HepG2 (cell line): ENCODE measurements around the gene HS6ST1. TPM values are rescaled to one million over a fixed set of nuclear protein-coding genes. Genes with fewer than 3 reads are reported as not detected.

Experiments used
- ISL2 ChIP-seq: sonication (generic); formaldehyde crosslinking; IDR thresholded peaks from 2 replicates; pipeline ENCODE4 v1.5.0; 2020; ENCODE audit warnings: missing genetic modification reagents
- ZNF615 ChIP-seq: sonication (generic); formaldehyde crosslinking; IDR thresholded peaks from 2 replicates; pipeline ENCODE4 v1.5.0; 2020; ENCODE audit warnings: mild to moderate bottlenecking, missing genetic modification reagents, borderline replicate concordance
- polyA plus RNA-seq, 8 experiments: library from polyadenylated mRNA; depleted of rRNA in 3 of 8; stranded (reverse) in 7 of 8; unstranded in 1 of 8; fragments of >200 nt; fragmentation: Illumina TruSeq in 4 of 8; extraction: Trizol in 4 of 8; gene quantifications; 2 replicates each; pipeline versions ENCODE4 v1.2.1 to v1.2.3, GENCODE V29; 2011 to 2016; ENCODE audit warnings: low read depth in 4 of 8, missing spikeins in 1 of 8, mixed read lengths in 1 of 8; ENCODE audit not compliant: insufficient read depth in 1 of 8
- total RNA-seq, 5 experiments: library from RNA; depleted of rRNA; stranded (reverse); fragments of >200 nt; fragmentation: Illumina TruSeq; extraction: Trizol; gene quantifications; 2 replicates each; pipeline ENCODE4 v1.2.3, GENCODE V29; 2016; ENCODE audit warnings: low read depth in 1 of 5
- TF ChIP-seq, protein P1 (sequence below): sonication (generic); formaldehyde crosslinking; IDR thresholded peaks from 2 replicates; pipeline ENCODE4 v1.4.0; 2020; ENCODE audit warnings: missing genetic modification reagents
- TF ChIP-seq, protein P2 (sequence below): sonication (generic); formaldehyde crosslinking; IDR thresholded peaks from 2 replicates; pipeline ENCODE4 v1.4.0; 2020; ENCODE audit warnings: missing genetic modification reagents
- TF ChIP-seq, protein P3 (sequence below): sonication (generic); formaldehyde crosslinking; IDR thresholded peaks from 2 replicates; pipeline ENCODE4 v1.4.0; 2020; ENCODE audit warnings: missing genetic modification reagents

Gene HS6ST1
- total and polyA plus RNA-seq, 2 of the 13 experiments (the other 11 are each of a cell fraction or from before 2014, with no cell fraction given), result 34.5 to 84.6 TPM

DNA sequence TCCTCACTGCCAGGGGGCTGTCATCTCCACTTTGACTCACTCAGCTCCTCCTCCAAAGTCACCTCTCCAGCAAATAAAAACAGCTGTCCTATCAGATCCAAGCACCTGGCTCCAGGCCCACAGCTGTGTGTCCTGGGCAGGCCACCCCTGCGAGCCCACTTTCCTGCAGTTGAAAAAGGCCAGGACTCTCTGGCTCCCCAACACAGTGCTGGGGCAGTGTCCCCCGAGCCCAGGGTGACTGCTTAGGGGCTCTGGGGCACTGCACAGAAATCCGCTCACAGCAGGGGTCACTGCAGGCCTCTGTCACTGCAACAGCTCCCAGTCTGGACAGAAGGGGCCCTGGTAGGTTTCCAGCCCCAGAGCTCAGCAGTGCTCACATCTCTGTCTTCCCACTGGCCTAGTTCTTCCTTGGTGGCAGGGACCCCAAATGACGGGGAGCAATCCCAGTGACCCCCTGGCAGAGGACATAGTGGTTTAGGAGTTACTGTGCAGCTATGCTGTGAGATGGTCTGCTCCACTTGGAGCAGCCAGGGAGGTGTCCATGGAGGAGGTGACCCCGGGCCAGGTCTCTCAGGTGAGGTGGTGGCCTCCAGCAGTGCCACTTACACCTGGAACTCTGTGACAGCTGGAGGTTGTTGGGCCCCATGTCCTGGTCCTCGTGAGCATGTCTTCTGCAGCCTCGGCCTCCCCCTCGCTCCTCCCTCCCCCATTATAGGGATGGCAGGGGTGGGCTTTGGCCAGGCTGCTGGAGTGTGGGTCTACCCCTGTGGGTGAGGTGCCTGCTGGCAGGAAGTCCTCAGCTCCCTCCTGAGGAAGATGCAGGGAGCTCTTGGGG lies 35.5 kb downstream of the HS6ST1 start (continued):
- TF ChIP-seq, protein P1, sequence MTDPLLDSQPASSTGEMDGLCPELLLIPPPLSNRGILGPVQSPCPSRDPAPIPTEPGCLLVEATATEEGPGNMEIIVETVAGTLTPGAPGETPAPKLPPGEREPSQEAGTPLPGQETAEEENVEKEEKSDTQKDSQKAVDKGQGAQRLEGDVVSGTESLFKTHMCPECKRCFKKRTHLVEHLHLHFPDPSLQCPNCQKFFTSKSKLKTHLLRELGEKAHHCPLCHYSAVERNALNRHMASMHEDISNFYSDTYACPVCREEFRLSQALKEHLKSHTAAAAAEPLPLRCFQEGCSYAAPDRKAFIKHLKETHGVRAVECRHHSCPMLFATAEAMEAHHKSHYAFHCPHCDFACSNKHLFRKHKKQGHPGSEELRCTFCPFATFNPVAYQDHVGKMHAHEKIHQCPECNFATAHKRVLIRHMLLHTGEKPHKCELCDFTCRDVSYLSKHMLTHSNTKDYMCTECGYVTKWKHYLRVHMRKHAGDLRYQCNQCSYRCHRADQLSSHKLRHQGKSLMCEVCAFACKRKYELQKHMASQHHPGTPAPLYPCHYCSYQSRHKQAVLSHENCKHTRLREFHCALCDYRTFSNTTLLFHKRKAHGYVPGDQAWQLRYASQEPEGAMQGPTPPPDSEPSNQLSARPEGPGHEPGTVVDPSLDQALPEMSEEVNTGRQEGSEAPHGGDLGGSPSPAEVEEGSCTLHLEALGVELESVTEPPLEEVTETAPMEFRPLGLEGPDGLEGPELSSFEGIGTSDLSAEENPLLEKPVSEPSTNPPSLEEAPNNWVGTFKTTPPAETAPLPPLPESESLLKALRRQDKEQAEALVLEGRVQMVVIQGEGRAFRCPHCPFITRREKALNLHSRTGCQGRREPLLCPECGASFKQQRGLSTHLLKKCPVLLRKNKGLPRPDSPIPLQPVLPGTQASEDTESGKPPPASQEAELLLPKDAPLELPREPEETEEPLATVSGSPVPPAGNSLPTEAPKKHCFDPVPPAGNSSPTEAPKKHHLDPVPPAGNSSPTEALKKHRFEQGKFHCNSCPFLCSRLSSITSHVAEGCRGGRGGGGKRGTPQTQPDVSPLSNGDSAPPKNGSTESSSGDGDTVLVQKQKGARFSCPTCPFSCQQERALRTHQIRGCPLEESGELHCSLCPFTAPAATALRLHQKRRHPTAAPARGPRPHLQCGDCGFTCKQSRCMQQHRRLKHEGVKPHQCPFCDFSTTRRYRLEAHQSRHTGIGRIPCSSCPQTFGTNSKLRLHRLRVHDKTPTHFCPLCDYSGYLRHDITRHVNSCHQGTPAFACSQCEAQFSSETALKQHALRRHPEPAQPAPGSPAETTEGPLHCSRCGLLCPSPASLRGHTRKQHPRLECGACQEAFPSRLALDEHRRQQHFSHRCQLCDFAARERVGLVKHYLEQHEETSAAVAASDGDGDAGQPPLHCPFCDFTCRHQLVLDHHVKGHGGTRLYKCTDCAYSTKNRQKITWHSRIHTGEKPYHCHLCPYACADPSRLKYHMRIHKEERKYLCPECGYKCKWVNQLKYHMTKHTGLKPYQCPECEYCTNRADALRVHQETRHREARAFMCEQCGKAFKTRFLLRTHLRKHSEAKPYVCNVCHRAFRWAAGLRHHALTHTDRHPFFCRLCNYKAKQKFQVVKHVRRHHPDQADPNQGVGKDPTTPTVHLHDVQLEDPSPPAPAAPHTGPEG (CRISPR knock-in tag), result peak; percentile 79; the same call in 1 of the 2 replicates
- TF ChIP-seq, protein P2, sequence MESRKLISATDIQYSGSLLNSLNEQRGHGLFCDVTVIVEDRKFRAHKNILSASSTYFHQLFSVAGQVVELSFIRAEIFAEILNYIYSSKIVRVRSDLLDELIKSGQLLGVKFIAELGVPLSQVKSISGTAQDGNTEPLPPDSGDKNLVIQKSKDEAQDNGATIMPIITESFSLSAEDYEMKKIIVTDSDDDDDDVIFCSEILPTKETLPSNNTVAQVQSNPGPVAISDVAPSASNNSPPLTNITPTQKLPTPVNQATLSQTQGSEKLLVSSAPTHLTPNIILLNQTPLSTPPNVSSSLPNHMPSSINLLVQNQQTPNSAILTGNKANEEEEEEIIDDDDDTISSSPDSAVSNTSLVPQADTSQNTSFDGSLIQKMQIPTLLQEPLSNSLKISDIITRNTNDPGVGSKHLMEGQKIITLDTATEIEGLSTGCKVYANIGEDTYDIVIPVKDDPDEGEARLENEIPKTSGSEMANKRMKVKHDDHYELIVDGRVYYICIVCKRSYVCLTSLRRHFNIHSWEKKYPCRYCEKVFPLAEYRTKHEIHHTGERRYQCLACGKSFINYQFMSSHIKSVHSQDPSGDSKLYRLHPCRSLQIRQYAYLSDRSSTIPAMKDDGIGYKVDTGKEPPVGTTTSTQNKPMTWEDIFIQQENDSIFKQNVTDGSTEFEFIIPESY (CRISPR knock-in tag), result peak; percentile 99
- TF ChIP-seq ISL2 (0 out of 2 replicates have a peak, but pooled peaks have one; percentile 28), ZNF615 (CRISPR knock-in tag) (no peak)
- TF ChIP-seq, protein P3, sequence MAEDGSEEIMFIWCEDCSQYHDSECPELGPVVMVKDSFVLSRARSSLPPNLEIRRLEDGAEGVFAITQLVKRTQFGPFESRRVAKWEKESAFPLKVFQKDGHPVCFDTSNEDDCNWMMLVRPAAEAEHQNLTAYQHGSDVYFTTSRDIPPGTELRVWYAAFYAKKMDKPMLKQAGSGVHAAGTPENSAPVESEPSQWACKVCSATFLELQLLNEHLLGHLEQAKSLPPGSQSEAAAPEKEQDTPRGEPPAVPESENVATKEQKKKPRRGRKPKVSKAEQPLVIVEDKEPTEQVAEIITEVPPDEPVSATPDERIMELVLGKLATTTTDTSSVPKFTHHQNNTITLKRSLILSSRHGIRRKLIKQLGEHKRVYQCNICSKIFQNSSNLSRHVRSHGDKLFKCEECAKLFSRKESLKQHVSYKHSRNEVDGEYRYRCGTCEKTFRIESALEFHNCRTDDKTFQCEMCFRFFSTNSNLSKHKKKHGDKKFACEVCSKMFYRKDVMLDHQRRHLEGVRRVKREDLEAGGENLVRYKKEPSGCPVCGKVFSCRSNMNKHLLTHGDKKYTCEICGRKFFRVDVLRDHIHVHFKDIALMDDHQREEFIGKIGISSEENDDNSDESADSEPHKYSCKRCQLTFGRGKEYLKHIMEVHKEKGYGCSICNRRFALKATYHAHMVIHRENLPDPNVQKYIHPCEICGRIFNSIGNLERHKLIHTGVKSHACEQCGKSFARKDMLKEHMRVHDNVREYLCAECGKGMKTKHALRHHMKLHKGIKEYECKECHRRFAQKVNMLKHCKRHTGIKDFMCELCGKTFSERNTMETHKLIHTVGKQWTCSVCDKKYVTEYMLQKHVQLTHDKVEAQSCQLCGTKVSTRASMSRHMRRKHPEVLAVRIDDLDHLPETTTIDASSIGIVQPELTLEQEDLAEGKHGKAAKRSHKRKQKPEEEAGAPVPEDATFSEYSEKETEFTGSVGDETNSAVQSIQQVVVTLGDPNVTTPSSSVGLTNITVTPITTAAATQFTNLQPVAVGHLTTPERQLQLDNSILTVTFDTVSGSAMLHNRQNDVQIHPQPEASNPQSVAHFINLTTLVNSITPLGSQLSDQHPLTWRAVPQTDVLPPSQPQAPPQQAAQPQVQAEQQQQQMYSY (CRISPR knock-in tag), result no peak
- TF ChIP-seq, all 625 proteins: peak for 10
